ENCODE results near the gene SREBF1. TPM values are rescaled to one million over a fixed set of nuclear protein-coding genes. Genes with fewer than 3 reads are reported as not detected.

Gene SREBF1
- polyA plus RNA-seq, 1 experiment, result 13.6 TPM

DNA sequence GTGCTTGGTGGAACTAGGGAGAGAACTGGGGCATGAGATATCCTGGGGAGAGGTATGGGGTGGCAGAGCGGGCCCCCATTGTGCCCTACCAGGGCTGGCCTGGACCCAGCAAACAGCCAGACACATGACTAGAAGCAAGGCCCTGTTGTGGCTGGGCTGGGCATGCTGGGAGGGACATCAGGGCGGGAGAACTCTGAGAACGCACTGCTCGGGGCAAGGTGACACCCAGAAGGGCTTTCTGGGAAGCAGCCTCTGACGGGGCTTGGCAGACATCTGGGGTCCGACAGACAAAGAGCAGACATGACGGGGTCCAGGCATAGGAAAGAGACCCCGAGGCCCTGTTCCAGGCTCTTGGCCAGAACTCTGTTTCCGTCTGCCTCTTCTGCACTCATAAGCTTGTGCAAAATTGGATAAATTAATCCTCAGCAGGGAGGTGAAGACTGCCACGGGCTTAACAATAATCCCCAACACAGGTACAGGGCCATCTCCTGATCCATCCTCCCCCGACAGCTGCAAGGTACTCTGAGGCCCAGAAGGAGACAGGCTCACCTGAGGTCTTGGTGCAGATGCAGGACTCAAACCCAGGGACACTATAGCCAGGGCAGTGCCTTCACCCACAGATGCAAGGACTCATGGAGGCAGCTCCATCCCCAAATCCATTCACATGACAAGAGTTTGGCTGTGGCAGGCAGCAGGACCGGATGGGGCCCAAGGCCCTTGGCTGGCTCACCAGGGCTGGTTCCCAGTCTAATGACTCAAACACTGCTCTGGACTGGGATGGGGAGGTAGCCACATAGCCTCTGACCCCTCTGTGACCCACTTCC is 5.4 kb downstream of the SREBF1 start:
- Histone ChIP-seq H3K4me3 (ENCODE audit: low read depth, low read length) (no peak overlapping the region), H3K27ac (ENCODE audit: low read depth, low read length) (no peak overlapping the region), H3K9me3 (ENCODE audit: control insufficient read depth, insufficient read depth, low read length) (no peaks in the 10 kb centered on the region; the same call in 1 of the 2 replicates), H3K27me3 (ENCODE audit: control insufficient read depth, insufficient read depth, low read length) (no peaks in the 10 kb centered on the region)
- DNase-seq (ENCODE audit: low read depth, low spot score), result no peak
- TF ChIP-seq, protein P1, sequence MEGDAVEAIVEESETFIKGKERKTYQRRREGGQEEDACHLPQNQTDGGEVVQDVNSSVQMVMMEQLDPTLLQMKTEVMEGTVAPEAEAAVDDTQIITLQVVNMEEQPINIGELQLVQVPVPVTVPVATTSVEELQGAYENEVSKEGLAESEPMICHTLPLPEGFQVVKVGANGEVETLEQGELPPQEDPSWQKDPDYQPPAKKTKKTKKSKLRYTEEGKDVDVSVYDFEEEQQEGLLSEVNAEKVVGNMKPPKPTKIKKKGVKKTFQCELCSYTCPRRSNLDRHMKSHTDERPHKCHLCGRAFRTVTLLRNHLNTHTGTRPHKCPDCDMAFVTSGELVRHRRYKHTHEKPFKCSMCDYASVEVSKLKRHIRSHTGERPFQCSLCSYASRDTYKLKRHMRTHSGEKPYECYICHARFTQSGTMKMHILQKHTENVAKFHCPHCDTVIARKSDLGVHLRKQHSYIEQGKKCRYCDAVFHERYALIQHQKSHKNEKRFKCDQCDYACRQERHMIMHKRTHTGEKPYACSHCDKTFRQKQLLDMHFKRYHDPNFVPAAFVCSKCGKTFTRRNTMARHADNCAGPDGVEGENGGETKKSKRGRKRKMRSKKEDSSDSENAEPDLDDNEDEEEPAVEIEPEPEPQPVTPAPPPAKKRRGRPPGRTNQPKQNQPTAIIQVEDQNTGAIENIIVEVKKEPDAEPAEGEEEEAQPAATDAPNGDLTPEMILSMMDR (IDR thresholded peaks at IDR 0.05; ENCODE audit: low read depth, low read length), result no peak
- ChIA-PET CTCF (interaction anchor here (0.6 kb wide), 1 partner anchor 1877 kb away, joined by 3 read pairs; no protein-coding TSS in a partner anchor), POLR2A (no interaction called here)

DNA sequence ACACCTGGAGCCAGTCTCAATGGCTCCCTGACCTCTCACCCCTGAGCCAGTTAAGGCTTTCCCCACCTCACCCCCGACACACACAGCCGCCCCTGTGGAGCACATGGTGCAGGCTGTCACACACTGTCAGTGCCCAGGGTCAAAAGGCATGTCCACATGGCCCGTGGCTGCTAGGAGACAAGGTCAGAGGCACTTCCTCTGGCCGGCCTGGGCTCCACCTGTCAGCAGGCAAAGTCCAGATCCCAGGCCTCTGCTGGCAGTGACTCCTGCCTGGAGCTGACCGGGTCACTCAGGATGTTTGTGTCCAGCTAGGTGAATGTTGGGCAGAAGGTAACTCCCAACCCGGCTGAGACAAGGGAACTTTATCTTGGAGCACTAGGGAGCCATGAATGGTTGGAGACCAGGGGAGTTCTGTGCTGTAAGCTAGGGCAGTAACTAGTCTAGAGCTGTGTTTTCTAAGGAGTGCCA is 6.0 kb downstream of the SREBF1 start:
- no peaks in the 10 kb centered on the region for H3K27me3 ChIP-seq (ENCODE audit: control insufficient read depth, insufficient read depth, low read length)
- CTCF ChIA-PET, result interaction anchor here (0.6 to 1.1 kb wide), 2 partner anchors 29 to 1876 kb away, joined by 3 to 4 read pairs; no protein-coding TSS in a partner anchor
- no peak for DNase-seq (ENCODE audit: low read depth, low spot score)
- TF ChIP-seq, protein P1 (IDR thresholded peaks at IDR 0.05; ENCODE audit: low read depth, low read length), result no peak
- POLR2A ChIA-PET, result no interaction called here
- no peaks in the 10 kb centered on the region; the same call in 1 of the 2 replicates for H3K9me3 ChIP-seq (ENCODE audit: control insufficient read depth, insufficient read depth, low read length)
- H3K4me3 ChIP-seq (ENCODE audit: low read depth, low read length), result no peak overlapping the region
- H3K27ac ChIP-seq (ENCODE audit: low read depth, low read length), result no peak overlapping the region

DNA sequence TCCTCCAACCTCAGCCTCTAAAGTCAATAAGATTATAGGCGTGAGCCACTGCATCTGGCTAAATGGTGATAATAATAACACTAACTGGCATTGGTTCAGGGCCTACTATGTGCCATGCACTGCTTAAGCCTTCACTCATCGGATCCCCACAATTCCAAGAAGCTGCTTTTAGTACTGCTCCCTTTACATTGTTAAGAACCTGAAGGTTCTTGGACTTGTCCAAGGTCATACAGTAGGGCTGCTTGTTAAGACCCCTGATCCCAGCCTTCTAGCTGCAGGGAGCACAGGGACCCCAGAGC is 6.6 kb downstream of the SREBF1 start:
- ChIA-PET POLR2A (no interaction called here), CTCF (interaction anchor here (1.1 kb wide), 1 partner anchor 30 kb away, joined by 4 read pairs; no protein-coding TSS in a partner anchor)
- TF ChIP-seq, protein P1 (IDR thresholded peaks at IDR 0.05; ENCODE audit: low read depth, low read length), result no peak
- Histone ChIP-seq H3K27ac (ENCODE audit: low read depth, low read length) (no peak overlapping the region), H3K9me3 (ENCODE audit: control insufficient read depth, insufficient read depth, low read length) (no peaks in the 10 kb centered on the region; the same call in 1 of the 2 replicates), H3K27me3 (ENCODE audit: control insufficient read depth, insufficient read depth, low read length) (no peaks in the 10 kb centered on the region), H3K4me3 (ENCODE audit: low read depth, low read length) (no peak overlapping the region)
- no peak for DNase-seq (ENCODE audit: low read depth, low spot score)

DNA sequence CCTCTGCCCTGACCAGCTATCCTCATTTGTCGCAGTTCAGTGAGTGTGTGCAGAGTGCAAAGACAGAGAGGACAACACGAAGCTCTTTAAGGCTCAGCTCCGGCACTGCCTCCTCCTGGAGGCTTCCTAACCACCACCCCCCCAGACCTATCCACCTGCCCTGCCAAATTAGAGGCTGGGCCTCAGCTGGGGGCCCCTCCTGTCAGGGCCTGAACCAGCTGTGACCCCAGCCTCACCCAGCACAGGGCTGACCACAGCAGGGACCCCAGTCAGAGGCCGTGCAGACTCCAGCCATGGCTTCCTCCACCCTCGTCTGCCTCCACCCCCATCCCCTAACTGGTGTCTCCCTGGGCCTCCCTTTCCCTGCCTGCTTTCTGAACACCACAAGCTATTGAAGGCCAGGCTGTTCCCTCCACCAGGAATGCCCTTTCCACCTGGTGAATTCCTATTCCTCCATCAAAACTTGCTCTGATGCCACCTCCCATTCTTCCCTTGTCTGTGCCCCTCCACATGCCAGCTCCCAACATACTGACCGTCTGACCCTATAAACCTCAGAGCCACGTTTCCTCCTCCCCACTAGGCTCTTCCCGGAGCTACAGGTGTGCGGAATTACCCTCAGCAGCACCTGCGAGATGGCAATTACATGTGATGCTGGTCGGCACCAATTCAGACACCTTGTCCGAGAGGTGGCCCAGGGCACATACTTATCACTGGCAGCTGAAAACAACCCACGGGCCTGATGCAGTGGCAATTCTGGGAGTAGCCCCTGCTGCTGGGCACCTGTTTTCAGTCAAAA is 8.8 kb downstream of the SREBF1 start:
- no peaks in the 10 kb centered on the region for H3K27me3 ChIP-seq (ENCODE audit: control insufficient read depth, insufficient read depth, low read length)
- DNase-seq (ENCODE audit: low read depth, low spot score), result no peak
- no peak overlapping the region for H3K27ac ChIP-seq (ENCODE audit: low read depth, low read length)
- no peaks in the 10 kb centered on the region; the same call in 1 of the 2 replicates for H3K9me3 ChIP-seq (ENCODE audit: control insufficient read depth, insufficient read depth, low read length)
- POLR2A ChIA-PET, result interaction anchor here (0.9 kb wide), 1 partner anchor 8 kb away, joined by 5 read pairs; the partner anchor contains the start of gene SREBF1
- CTCF ChIA-PET, result interaction anchor here (0.5 to 0.6 kb wide), 2 partner anchors 19 to 664 kb away, joined by 3 to 5 read pairs; no protein-coding TSS in a partner anchor
- TF ChIP-seq, protein P1 (IDR thresholded peaks at IDR 0.05; ENCODE audit: low read depth, low read length), result no peak
- no peak overlapping the region for H3K4me3 ChIP-seq (ENCODE audit: low read depth, low read length)

Data from AG04450 (cell line).